Neural cell (in vitro differentiated cells): ENCODE results near the gene AFG1L. TPM values are rescaled to one million over a fixed set of nuclear protein-coding genes. Genes with fewer than 3 reads are reported as not detected.
"Not testable (repeated sequence)": the region's sequence is repeated elsewhere in the genome, so short reads cannot be mapped to it uniquely, and the experiment has no call there.

ENCODE experiments used
- H2AFZ ChIP-seq: fragments of 200-600, 300-800 bp; sonication (generic), shearing (Covaris generic); 2 replicates; pipeline ENCODE4 v1.6.0; 2014; ENCODE audit warnings: low read depth, mild to moderate bottlenecking, antibody characterized with exemption, low read length, moderate library complexity
- H3F3A ChIP-seq: fragments of 200-600 bp; shearing (Covaris generic); 2 replicates; pipeline ENCODE4 v1.6.1; 2016; ENCODE audit warnings: mild to moderate bottlenecking, moderate library complexity, mixed read lengths, antibody characterized with exemption, low read length; ENCODE audit not compliant: insufficient read depth, poor library complexity, severe bottlenecking
- H3K27ac ChIP-seq: fragments of 200-600, 300-800 bp; sonication (generic), shearing (Covaris generic); 2 replicates; pipeline ENCODE4 v1.5.1; 2014; ENCODE audit warnings: mild to moderate bottlenecking, low read length, moderate library complexity
- H3K27me3 ChIP-seq: fragments of 300-800, 200-600 bp; sonication (generic), shearing (Covaris generic); 2 replicates; pipeline ENCODE4 v1.6.0; 2014; ENCODE audit warnings: mild to moderate bottlenecking, low read depth, low read length, moderate library complexity; ENCODE audit not compliant: insufficient read depth
- H3K36me3 ChIP-seq: fragments of 300-800, 200-600 bp; sonication (generic), shearing (Covaris generic); 2 replicates; pipeline ENCODE4 v1.5.1; 2014; ENCODE audit warnings: mild to moderate bottlenecking, antibody characterized with exemption, low read length, moderate library complexity; ENCODE audit not compliant: insufficient read depth
- H3K4me2 ChIP-seq: fragments of 300-800, 200-600 bp; sonication (generic), shearing (Covaris generic); 2 replicates; pipeline ENCODE4 v1.6.0; 2014; ENCODE audit warnings: mild to moderate bottlenecking, low read length
- H3K4me3 ChIP-seq: fragments of 300-800, 200-600 bp; sonication (generic), shearing (Covaris generic); 2 replicates; pipeline ENCODE4 v1.5.1; 2014; ENCODE audit warnings: mild to moderate bottlenecking, low read length, moderate library complexity
- H3K79me2 ChIP-seq: fragments of 200-600 bp; shearing (Covaris generic); replicated peaks from 2 replicates; pipeline ENCODE4 v1.6.0; 2014; ENCODE audit warnings: mild to moderate bottlenecking, low read length, moderate library complexity; ENCODE audit not compliant: insufficient read depth
- H3K9ac ChIP-seq: fragments of 300-800, 200-600 bp; sonication (generic), shearing (Covaris generic); 2 replicates; pipeline ENCODE4 v1.6.1; 2016; ENCODE audit warnings: mild to moderate bottlenecking, low read length, mixed read lengths
- H3K9me2 ChIP-seq: fragments of 200-600 bp; shearing (Covaris generic); 2 replicates; pipeline ENCODE4 v1.6.1; 2016; ENCODE audit warnings: mild to moderate bottlenecking, low read length, mixed read lengths; ENCODE audit not compliant: insufficient read depth
- H3K9me3 ChIP-seq: fragments of 200-600, 300-800 bp; sonication (generic), shearing (Covaris generic); 2 replicates; pipeline ENCODE4 v1.6.1; 2016; ENCODE audit warnings: mild to moderate bottlenecking, mixed run types, low read length, moderate library complexity, mixed read lengths
- H4K20me1 ChIP-seq: fragments of 200-600 bp; shearing (Covaris generic); 2 replicates; pipeline ENCODE4 v1.6.1; 2016; ENCODE audit warnings: mild to moderate bottlenecking, mixed run types; ENCODE audit not compliant: insufficient read depth
- CTCF ChIP-seq: fragments of 450-650 bp; IDR thresholded peaks from 2 replicates; pipeline ENCODE4 v1.5.1; 2014; ENCODE audit warnings: antibody characterized with exemption, mild to moderate bottlenecking, moderate library complexity; ENCODE audit not compliant: poor library complexity, severe bottlenecking
- EP300 ChIP-seq: fragments of 450-650 bp; conservative IDR thresholded peaks from 2 replicates; pipeline ENCODE4 v1.6.1; 2014; ENCODE audit warnings: antibody characterized with exemption, mild to moderate bottlenecking, moderate library complexity; ENCODE audit not compliant: poor library complexity, severe bottlenecking
- EZH2 ChIP-seq: fragments of 200-600, 300-800 bp; shearing (Covaris generic), sonication (generic); IDR thresholded peaks from 2 replicates; pipeline ENCODE4 v1.6.1; 2014; ENCODE audit warnings: antibody characterized with exemption, low read length, borderline replicate concordance, mild to moderate bottlenecking; ENCODE audit not compliant: insufficient read depth, poor library complexity, severe bottlenecking
- MXI1 ChIP-seq: fragments of 450-650 bp; conservative IDR thresholded peaks from 2 replicates; pipeline ENCODE4 v1.6.1; 2014; ENCODE audit warnings: antibody characterized with exemption, mild to moderate bottlenecking; ENCODE audit not compliant: poor library complexity, severe bottlenecking
- POLR2AphosphoS5 ChIP-seq: IDR thresholded peaks from 2 replicates; pipeline ENCODE4 v1.6.1; 2012
- RAD21 ChIP-seq: fragments of 450-650 bp; conservative IDR thresholded peaks from 2 replicates; pipeline ENCODE4 v1.6.1; 2014; ENCODE audit warnings: antibody characterized with exemption, mild to moderate bottlenecking, moderate library complexity
- REST ChIP-seq: IDR thresholded peaks from 2 replicates; pipeline ENCODE4 v1.6.1; 2012; ENCODE audit warnings: borderline replicate concordance
- SMC3 ChIP-seq: fragments of 450-650 bp; conservative IDR thresholded peaks from 2 replicates; pipeline ENCODE4 v1.6.1; 2014; ENCODE audit warnings: antibody characterized with exemption, mild to moderate bottlenecking, moderate library complexity; ENCODE audit not compliant: poor library complexity
- TAF1 ChIP-seq: IDR thresholded peaks from 2 replicates; pipeline ENCODE4 v1.6.1; 2012; ENCODE audit warnings: low read depth
- polyA plus RNA-seq: library from polyadenylated mRNA; depleted of rRNA; stranded (reverse); fragments of >200 nt; gene quantifications from 2 replicates; pipeline ENCODE4 v1.2.3, GENCODE V29; 2014

AFG1L gene
- polyA plus RNA-seq, 1 donor from 2014 or later, result 3.3 TPM

- Histone ChIP-seq H3K9ac (no peak overlapping the region), H3K27ac (no peak overlapping the region), H3K9me2 (no peaks in the 10 kb centered on the region), H4K20me1 (no peaks in the 10 kb centered on the region), H3K36me3 (no peaks in the 10 kb centered on the region), H2AFZ (no peak overlapping the region), H3K4me3 (no peak overlapping the region), H3K9me3 (no peaks in the 10 kb centered on the region), H3F3A (no peaks in the 10 kb centered on the region), H3K4me2 (no peak overlapping the region), H3K27me3 (no peaks in the 10 kb centered on the region), H3K79me2 (no peaks in the 10 kb centered on the region)
- no peak for TF ChIP-seq EP300
- no peak for TF ChIP-seq EZH2
- TF ChIP-seq TAF1, result no peak
- no peak for TF ChIP-seq CTCF
- TF ChIP-seq MXI1, result no peak
Observed at GRCh38 chr6:108288742-108289141, 6.1 kb upstream of the AFG1L start.

- TF ChIP-seq MXI1 (no peak), CTCF (no peak), POLR2AphosphoS5 (no peak), TAF1 (no peak), EP300 (no peak), REST (no peak), EZH2 (no peak), RAD21 (no peak), SMC3 (no peak)
- H3K4me2 ChIP-seq, result no peak overlapping the region
- H3K9ac ChIP-seq, result no peak overlapping the region
- H4K20me1 ChIP-seq, result no peaks in the 10 kb centered on the region
- H3K36me3 ChIP-seq, result no peaks in the 10 kb centered on the region
- no peak overlapping the region for H3K4me3 ChIP-seq
- H3K9me2 ChIP-seq, result no peaks in the 10 kb centered on the region
- H3K27ac ChIP-seq, result no peak overlapping the region
- H2AFZ ChIP-seq, result no peak overlapping the region
- H3K9me3 ChIP-seq, result no peaks in the 10 kb centered on the region
- peaks cover 5% of the 10 kb centered on the region for H3K79me2 ChIP-seq
- no peaks in the 10 kb centered on the region for H3K27me3 ChIP-seq
- no peaks in the 10 kb centered on the region for H3F3A ChIP-seq
Observed at GRCh38 chr6:108291091-108291490, 3.8 kb upstream of the AFG1L start.

DNA sequence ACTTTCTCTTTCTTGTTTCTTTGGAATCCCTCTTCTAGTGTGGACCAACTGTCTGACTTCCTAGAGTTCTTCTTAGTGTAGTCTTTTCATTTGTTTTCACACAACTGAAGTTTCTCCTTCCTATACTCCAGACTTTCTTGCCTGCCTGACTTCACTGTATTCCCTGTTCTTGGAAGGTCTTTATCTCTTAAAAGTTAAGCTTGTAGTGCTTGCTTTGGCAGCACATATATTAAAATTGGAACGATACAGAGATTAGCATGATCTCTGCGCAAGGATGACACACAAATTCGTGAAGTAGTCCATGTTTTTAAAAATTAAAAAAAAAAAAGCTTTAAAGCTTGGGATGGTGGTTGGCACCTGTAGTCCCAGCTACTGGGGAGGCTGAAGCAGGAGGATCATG is 2.3 kb upstream of the AFG1L start:
- not testable (repeated sequence) for H3K36me3 ChIP-seq, H4K20me1 ChIP-seq, H3K4me2 ChIP-seq, H3K4me3 ChIP-seq, H3K27ac ChIP-seq, H3K79me2 ChIP-seq, H3K9me2 ChIP-seq, H3K27me3 ChIP-seq, H3K9me3 ChIP-seq, H3F3A ChIP-seq, H3K9ac ChIP-seq, H2AFZ ChIP-seq
